Islet of Langerhans (tissue), 1 donor: ENCODE data around the gene WDR37.

Source experiments
- FAIRE-seq: peaks from one replicate; lab custom pipeline; 2011; peaks lifted over from hg19 to GRCh38; lab: Jason Lieb, UNC

Gene WDR37

GRCh38 chr10:1127629-1128028 is 71.4 kb downstream of the WDR37 start:
- FAIRE-seq, result no peak

GRCh38 chr10:1128115-1128514 is 71.9 kb downstream of the WDR37 start:
- no peak for FAIRE-seq

- FAIRE-seq, result no peak
These were observed 72.5 kb downstream of the WDR37 start for GRCh38 chr10:1128649-1129048.

- FAIRE-seq, result no peak
These were observed 74.0 kb downstream of the WDR37 start for GRCh38 chr10:1130226-1130625.

GRCh38 chr10:1130995-1131790 is 75.0 kb downstream of the WDR37 start:
- no peak for FAIRE-seq

GRCh38 chr10:1132584-1132983 is 76.4 kb downstream of the WDR37 start:
- no peak for FAIRE-seq

GRCh38 chr10:1133495-1134045 is 77.4 kb downstream of the WDR37 start:
- FAIRE-seq, result no peak

GRCh38 chr10:1134156-1134555 is 78.0 kb downstream of the WDR37 start:
- no peak for FAIRE-seq

GRCh38 chr10:1136268-1136667 is 80.1 kb downstream of the WDR37 start:
- FAIRE-seq, result no peak

GRCh38 chr10:1137499-1138163 is 81.4 kb downstream of the WDR37 start:
- no peak for FAIRE-seq

GRCh38 chr10:1138529-1138928 is 82.3 kb downstream of the WDR37 start:
- FAIRE-seq, result no peak

GRCh38 chr10:1141261-1141660 is 85.1 kb downstream of the WDR37 start:
- FAIRE-seq, result no peak

GRCh38 chr10:1141701-1142100 is 85.5 kb downstream of the WDR37 start:
- no peak for FAIRE-seq

- no peak for FAIRE-seq
These were observed 86.4 kb downstream of the WDR37 start for GRCh38 chr10:1142596-1142995.

GRCh38 chr10:1147810-1148209 is 91.6 kb downstream of the WDR37 start:
- FAIRE-seq, result no peak

- no peak for FAIRE-seq
These were observed 92.8 kb downstream of the WDR37 start for GRCh38 chr10:1148855-1149605.

GRCh38 chr10:1149793-1150637 is 93.8 kb downstream of the WDR37 start:
- FAIRE-seq, result peak; percentile 93

GRCh38 chr10:1150638-1150955 is 94.4 kb downstream of the WDR37 start:
- no peak for FAIRE-seq

- no peak for FAIRE-seq
These were observed 95.2 kb downstream of the WDR37 start for GRCh38 chr10:1151076-1152033.

- FAIRE-seq, result no peak
These were observed 96.4 kb downstream of the WDR37 start for GRCh38 chr10:1152386-1153250.
